H9 (cell line): ENCODE measurements around the gene PREX1. TPM values are rescaled to one million over a fixed set of nuclear protein-coding genes. Genes with fewer than 3 reads are reported as not detected.

Experiments
- DNase-seq: peaks from one replicate; pipeline ENCODE4 v3.0.0-alpha.2; 2017
- H2AFZ ChIP-seq: one replicate; pipeline ENCODE4 v1.6.1; 2013; ENCODE audit warnings: mild to moderate bottlenecking, low read length, control low read depth, moderate library complexity
- H2AK5ac ChIP-seq: 2 replicates; pipeline ENCODE4 v1.6.1; 2013; ENCODE audit warnings: low read length, control low read depth, mixed read lengths; ENCODE audit not compliant: insufficient read length
- H2BK120ac ChIP-seq: one replicate; pipeline ENCODE4 v1.6.1; 2013; ENCODE audit warnings: low read depth, mild to moderate bottlenecking, low read length, control low read depth, inconsistent platforms; ENCODE audit not compliant: poor library complexity, severe bottlenecking
- H2BK12ac ChIP-seq: 2 replicates; pipeline ENCODE4 v1.6.1; 2013; ENCODE audit warnings: low read length, control low read depth, mixed read lengths, low read depth; ENCODE audit not compliant: insufficient read length
- H2BK15ac ChIP-seq: 2 replicates; pipeline ENCODE4 v1.6.1; 2013; ENCODE audit warnings: low read depth, low read length, control low read depth
- H2BK20ac ChIP-seq: one replicate; pipeline ENCODE4 v1.6.1; 2013; ENCODE audit warnings: low read depth, mild to moderate bottlenecking, low read length, control low read depth, inconsistent platforms; ENCODE audit not compliant: poor library complexity, severe bottlenecking
- H2BK5ac ChIP-seq: 2 replicates; pipeline ENCODE4 v1.6.1; 2013; ENCODE audit warnings: low read length, control low read depth, mixed read lengths; ENCODE audit not compliant: insufficient read length
- H3K14ac ChIP-seq: 2 replicates; pipeline ENCODE4 v1.6.1; 2013; ENCODE audit warnings: low read length, control low read depth; ENCODE audit not compliant: insufficient read depth
- H3K18ac ChIP-seq: 2 replicates; pipeline ENCODE4 v1.6.1; 2013; ENCODE audit warnings: low read depth, mild to moderate bottlenecking, mixed read lengths, low read length, control low read depth; ENCODE audit not compliant: insufficient read length
- H3K23ac ChIP-seq: 2 replicates; pipeline ENCODE4 v1.6.1; 2013; ENCODE audit warnings: low read length, control low read depth, mixed read lengths, low read depth; ENCODE audit not compliant: insufficient read length
- H3K23me2 ChIP-seq: 2 replicates; pipeline ENCODE4 v1.6.1; 2013; ENCODE audit warnings: low read depth, mild to moderate bottlenecking, mixed read lengths, low read length, control low read depth; ENCODE audit not compliant: insufficient read length, poor library complexity, severe bottlenecking
- H3K27ac ChIP-seq: 2 replicates; pipeline ENCODE4 v1.5.1; 2013; ENCODE audit warnings: low read length, control low read depth, mixed read lengths, low read depth; ENCODE audit not compliant: insufficient read length
- H3K27me3 ChIP-seq: 2 replicates; pipeline ENCODE4 v1.6.1; 2013; ENCODE audit warnings: low read length, control low read depth, inconsistent platforms; ENCODE audit not compliant: insufficient read depth
- H3K4ac ChIP-seq: 2 replicates; pipeline ENCODE4 v1.6.1; 2013; ENCODE audit warnings: low read depth, mild to moderate bottlenecking, control low read depth, inconsistent platforms, low read length, moderate library complexity
- H3K4me1 ChIP-seq: 2 replicates; pipeline ENCODE4 v1.6.1; 2013; ENCODE audit warnings: low read length, control low read depth, inconsistent platforms; ENCODE audit not compliant: insufficient read depth
- H3K4me2 ChIP-seq: 2 replicates; pipeline ENCODE4 v1.6.1; 2013; ENCODE audit warnings: low read length, control low read depth, mixed read lengths; ENCODE audit not compliant: insufficient read length, insufficient read depth
- H3K56ac ChIP-seq: 2 replicates; pipeline ENCODE4 v1.6.1; 2013; ENCODE audit warnings: low read depth, mild to moderate bottlenecking, mixed read lengths, low read length, control low read depth; ENCODE audit not compliant: insufficient read length
- H3K79me1 ChIP-seq: 2 replicates; pipeline ENCODE4 v1.6.1; 2013; ENCODE audit warnings: low read depth, mild to moderate bottlenecking, moderate library complexity, low read length, control low read depth, inconsistent platforms; ENCODE audit not compliant: insufficient read depth, poor library complexity, severe bottlenecking
- H3K79me2 ChIP-seq: 2 replicates; pipeline ENCODE4 v1.6.1; 2013; ENCODE audit warnings: low read length, control low read depth, inconsistent platforms; ENCODE audit not compliant: insufficient read depth
- H3K9ac ChIP-seq: 2 replicates; pipeline ENCODE4 v1.6.1; 2013; ENCODE audit warnings: low read length, control low read depth, mixed read lengths; ENCODE audit not compliant: insufficient read length; ENCODE audit errors: extremely low read depth
- H3K9me3 ChIP-seq: one replicate; pipeline ENCODE4 v1.6.1; 2013; ENCODE audit warnings: low read depth, low read length, inconsistent platforms; ENCODE audit not compliant: control insufficient read depth
- H3T11ph ChIP-seq: one replicate; pipeline ENCODE4 v1.6.1; 2013; ENCODE audit warnings: mild to moderate bottlenecking, low read length, control low read depth, inconsistent platforms
- H4K20me1 ChIP-seq: one replicate; pipeline ENCODE4 v1.6.1; 2013; ENCODE audit not compliant: control insufficient read depth, insufficient read length, insufficient read depth
- H4K5ac ChIP-seq: 2 replicates; pipeline ENCODE4 v1.6.1; 2013; ENCODE audit warnings: low read depth, mild to moderate bottlenecking, mixed read lengths, low read length, control low read depth; ENCODE audit not compliant: insufficient read length
- H4K8ac ChIP-seq: replicated peaks from 2 replicates; pipeline ENCODE4 v1.6.1; 2013; ENCODE audit warnings: low read length, control low read depth, mixed read lengths, low read depth; ENCODE audit not compliant: insufficient read length
- H4K91ac ChIP-seq: 2 replicates; pipeline ENCODE4 v1.6.1; 2013; ENCODE audit warnings: low read depth, mild to moderate bottlenecking, moderate library complexity, mixed read lengths, low read length, control low read depth; ENCODE audit not compliant: insufficient read length
- H3K27ac Mint-ChIP-seq, 3 experiments: 2 replicates in 2 of 3; 3 replicates in 1 of 3; pipeline ENCODE4 v1.8.0; 2020 to 2021; ENCODE audit warnings: mixed read lengths in 3 of 3, mild to moderate bottlenecking in 1 of 3, moderate library complexity in 1 of 3
- H3K27me3 Mint-ChIP-seq: 2 replicates; pipeline ENCODE4 v1.8.0; 2021; ENCODE audit warnings: low read depth, mild to moderate bottlenecking, moderate library complexity, mixed read lengths
- H3K36me3 Mint-ChIP-seq, 3 experiments: 2 replicates in 2 of 3; 3 replicates in 1 of 3; pipeline ENCODE4 v1.8.0; 2020 to 2021; ENCODE audit warnings: low read depth in 3 of 3, mixed read lengths in 3 of 3; ENCODE audit not compliant: insufficient read depth in 1 of 3
- H3K4me1 Mint-ChIP-seq, 2 experiments: 2 replicates each; pipeline ENCODE4 v1.8.0; 2020; ENCODE audit warnings: mixed read lengths in 2 of 2
- H3K4me3 Mint-ChIP-seq, 2 experiments: 2 replicates in 1 of 2; 3 replicates in 1 of 2; pipeline ENCODE4 v1.8.0; 2020 to 2021; ENCODE audit warnings: mild to moderate bottlenecking in 2 of 2, mixed read lengths in 2 of 2, moderate library complexity in 1 of 2
- H3K9me3 Mint-ChIP-seq, 2 experiments: 2 replicates in 1 of 2; 3 replicates in 1 of 2; pipeline ENCODE4 v1.8.0; 2020; ENCODE audit warnings: mild to moderate bottlenecking in 2 of 2, mixed read lengths in 2 of 2, moderate library complexity in 1 of 2
- CTCF ChIP-seq: fragments of 200-600 bp; sonication (generic); conservative IDR thresholded peaks from 3 replicates; pipeline ENCODE4 v1.8.0; 2021; ENCODE audit warnings: antibody characterized with exemption, mild to moderate bottlenecking
- WGBS: extraction: QIAGEN DNeasy Blood & Tissue Kit; methylation state at CpG from one replicate; pipeline ENCODE4 v1.1.7; 2013; ENCODE audit warnings: missing lambda C conversion rate, low lambda C conversion rate, mixed read lengths; ENCODE audit not compliant: insufficient read length; ENCODE audit errors: extremely low coverage; 5-methylcytosine and 5-hydroxymethylcytosine counted together
- total RNA-seq: library from RNA; stranded (reverse); gene quantifications from 2 replicates; pipeline ENCODE4 v1.2.1, GENCODE V29; 2021

Gene PREX1
- total RNA-seq, 1 experiment from 2014 or later, result 6.6 TPM

- H3K9ac ChIP-seq, result no peak overlapping the region
- H3K79me2 ChIP-seq, result no peaks in the 10 kb centered on the region
- H3K4me3 Mint-ChIP-seq, result no peak overlapping the region
- TF ChIP-seq CTCF, result no peak
- no peaks in the 10 kb centered on the region for H3K79me1 ChIP-seq
- H3K36me3 Mint-ChIP-seq, result no peaks in the 10 kb centered on the region
- H3K9me3 Mint-ChIP-seq, result no peaks in the 10 kb centered on the region
- no peak overlapping the region for H3K14ac ChIP-seq
- H3K23ac ChIP-seq, result no peak overlapping the region
- no peaks in the 10 kb centered on the region for H4K20me1 ChIP-seq
- no peak overlapping the region for H2BK12ac ChIP-seq
- no peak overlapping the region for H3K18ac ChIP-seq
- no CpG with 5 or more reads among the region's 2 CpGs for WGBS
- no peak overlapping the region for H2BK120ac ChIP-seq
- H3K27ac Mint-ChIP-seq, result no peak overlapping the region
- no peak overlapping the region for H2AK5ac ChIP-seq
- H3K9me3 ChIP-seq, result no peaks in the 10 kb centered on the region
- H4K91ac ChIP-seq, result no peak overlapping the region
- H3T11ph ChIP-seq, result no peak overlapping the region
- H4K8ac ChIP-seq, result no peak overlapping the region
- peaks cover 2 to 7% of the 10 kb centered on the region in 2 experiments; a peak in 2 of 4 replicates for H3K4me1 Mint-ChIP-seq
- no peak overlapping the region for H2AFZ ChIP-seq
- no peaks in the 10 kb centered on the region for H3K4me1 ChIP-seq
- H3K27me3 ChIP-seq, result no peaks in the 10 kb centered on the region
- H3K23me2 ChIP-seq, result no peaks in the 10 kb centered on the region
- H2BK5ac ChIP-seq, result no peak overlapping the region
- no peak overlapping the region for H3K27ac ChIP-seq
- H4K5ac ChIP-seq, result no peak overlapping the region
- H3K56ac ChIP-seq, result no peak overlapping the region
- peaks cover 3% of the 10 kb centered on the region; the same call in 1 of the 2 replicates for H3K27me3 Mint-ChIP-seq
- H3K4ac ChIP-seq, result no peak overlapping the region
- no peak overlapping the region for H2BK20ac ChIP-seq
- no peak for DNase-seq
- no peak overlapping the region for H3K4me2 ChIP-seq
- no peak overlapping the region for H2BK15ac ChIP-seq
Measured at GRCh38 chr20:48717095-48717672, 110.6 kb downstream of the PREX1 start.
